ENCODE data around the gene PDE4B.
"Not testable (repeated sequence)": the region's sequence is repeated elsewhere in the genome, so short reads cannot be mapped to it uniquely, and the experiment has no call there.

PDE4B gene

GRCh38 chr1:66403007-66403731 is 610.5 kb downstream of the PDE4B start:
- no peak overlapping the region for H4K8ac ChIP-seq (ENCODE audit: low read depth, low read length)
- H2BK15ac ChIP-seq (replicated peaks; ENCODE audit: low read depth): no peak overlapping the region
- H3K9ac ChIP-seq (ENCODE audit: low read length): no peak overlapping the region
- no peaks in the 10 kb centered on the region for H3K27me3 ChIP-seq (ENCODE audit: insufficient read depth, low read length, poor library complexity)
- no peak overlapping the region for H3K4me2 ChIP-seq (ENCODE audit: low read length)
- H3K79me2 ChIP-seq (ENCODE audit: control insufficient read depth, insufficient read depth, low read length): no peaks in the 10 kb centered on the region
- no peak overlapping the region for H3K4ac ChIP-seq (ENCODE audit: low read depth, low read length)
- no peaks in the 10 kb centered on the region for H3K36me3 ChIP-seq (ENCODE audit: control insufficient read depth, insufficient read depth, low read length)
- H3K56ac ChIP-seq (ENCODE audit: low read length): no peak overlapping the region
- no peak overlapping the region for H4K5ac ChIP-seq (ENCODE audit: low read length)
- no peak overlapping the region for H3K4me3 ChIP-seq (ENCODE audit: low read length)
- no CpG with 5 or more reads among the region's 5 CpGs for WGBS (ENCODE audit: extremely low coverage, insufficient coverage, low lambda C conversion rate)
- no peaks in the 10 kb centered on the region for H3K79me1 ChIP-seq (ENCODE audit: low read length)
- no peak overlapping the region for H2BK5ac ChIP-seq (ENCODE audit: low read length)
- H3K4me1 ChIP-seq (ENCODE audit: control insufficient read depth, low read depth, low read length): no peaks in the 10 kb centered on the region
- H3K27ac ChIP-seq (ENCODE audit: low read depth, low read length): no peak overlapping the region
- no peak overlapping the region for H2BK120ac ChIP-seq (ENCODE audit: low read depth, low read length)
- no peak overlapping the region for H2AK5ac ChIP-seq (ENCODE audit: low read length)
- peak; percentile 13 for DNase-seq
- H3K18ac ChIP-seq (ENCODE audit: low read length): no peak overlapping the region
- H3K23ac ChIP-seq (ENCODE audit: low read length): no peak overlapping the region

- no peak overlapping the region for H3K9ac ChIP-seq (ENCODE audit: low read length)
- H3K4me2 ChIP-seq (ENCODE audit: low read length): no peak overlapping the region
- H3K27me3 ChIP-seq (ENCODE audit: insufficient read depth, low read length, poor library complexity): no peaks in the 10 kb centered on the region
- no peaks in the 10 kb centered on the region for H3K36me3 ChIP-seq (ENCODE audit: control insufficient read depth, insufficient read depth, low read length)
- no peak overlapping the region for H4K5ac ChIP-seq (ENCODE audit: low read length)
- no peak overlapping the region for H3K18ac ChIP-seq (ENCODE audit: low read length)
- H3K4ac ChIP-seq (ENCODE audit: low read depth, low read length): no peak overlapping the region
- WGBS (ENCODE audit: extremely low coverage, insufficient coverage, low lambda C conversion rate): no CpG with 5 or more reads among the region's 4 CpGs
- H3K27ac ChIP-seq (ENCODE audit: low read depth, low read length): no peak overlapping the region
- no peak overlapping the region for H3K4me3 ChIP-seq (ENCODE audit: low read length)
- H4K8ac ChIP-seq (ENCODE audit: low read depth, low read length): no peak overlapping the region
- no peaks in the 10 kb centered on the region for H3K79me2 ChIP-seq (ENCODE audit: control insufficient read depth, insufficient read depth, low read length)
- no peaks in the 10 kb centered on the region for H3K4me1 ChIP-seq (ENCODE audit: control insufficient read depth, low read depth, low read length)
- no peak overlapping the region for H3K56ac ChIP-seq (ENCODE audit: low read length)
- H3K79me1 ChIP-seq (ENCODE audit: low read length): no peaks in the 10 kb centered on the region
- H2BK5ac ChIP-seq (ENCODE audit: low read length): no peak overlapping the region
- no peak for DNase-seq
- no peak overlapping the region for H2AK5ac ChIP-seq (ENCODE audit: low read length)
- H2BK15ac ChIP-seq (replicated peaks; ENCODE audit: low read depth): no peak overlapping the region
- H3K23ac ChIP-seq (ENCODE audit: low read length): no peak overlapping the region
- no peak overlapping the region for H2BK120ac ChIP-seq (ENCODE audit: low read depth, low read length)
Observed at GRCh38 chr1:66405061-66405460, 612.4 kb downstream of the PDE4B start.

- H3K27ac ChIP-seq (ENCODE audit: low read depth, low read length); H3K4me1 ChIP-seq (ENCODE audit: control insufficient read depth, low read depth, low read length); H3K4me3 ChIP-seq (ENCODE audit: low read length); H2AK5ac ChIP-seq (ENCODE audit: low read length); H2BK120ac ChIP-seq (ENCODE audit: low read depth, low read length); H3K79me2 ChIP-seq (ENCODE audit: control insufficient read depth, insufficient read depth, low read length); H2BK15ac ChIP-seq (replicated peaks; ENCODE audit: low read depth); H3K4ac ChIP-seq (ENCODE audit: low read depth, low read length); H3K4me2 ChIP-seq (ENCODE audit: low read length); H3K18ac ChIP-seq (ENCODE audit: low read length); H3K23ac ChIP-seq (ENCODE audit: low read length); H3K9ac ChIP-seq (ENCODE audit: low read length); DNase-seq; H4K5ac ChIP-seq (ENCODE audit: low read length); H3K56ac ChIP-seq (ENCODE audit: low read length); H3K27me3 ChIP-seq (ENCODE audit: insufficient read depth, low read length, poor library complexity); H4K8ac ChIP-seq (ENCODE audit: low read depth, low read length); H2BK5ac ChIP-seq (ENCODE audit: low read length); H3K36me3 ChIP-seq (ENCODE audit: control insufficient read depth, insufficient read depth, low read length); H3K79me1 ChIP-seq (ENCODE audit: low read length): not testable (repeated sequence)
- WGBS (ENCODE audit: extremely low coverage, insufficient coverage, low lambda C conversion rate): no CpG with 5 or more reads among the region's 1 CpG
Observed at GRCh38 chr1:66411449-66411848, 618.8 kb downstream of the PDE4B start.

GRCh38 chr1:66412704-66413103 is 620.0 kb downstream of the PDE4B start:
- no peak overlapping the region for H4K5ac ChIP-seq (ENCODE audit: low read length)
- no peak overlapping the region for H2BK15ac ChIP-seq (replicated peaks; ENCODE audit: low read depth)
- no peaks in the 10 kb centered on the region for H3K79me1 ChIP-seq (ENCODE audit: low read length)
- no peak overlapping the region for H3K27ac ChIP-seq (ENCODE audit: low read depth, low read length)
- no peak overlapping the region for H3K4ac ChIP-seq (ENCODE audit: low read depth, low read length)
- no peak overlapping the region for H2BK5ac ChIP-seq (ENCODE audit: low read length)
- H3K56ac ChIP-seq (ENCODE audit: low read length): no peak overlapping the region
- H3K27me3 ChIP-seq (ENCODE audit: insufficient read depth, low read length, poor library complexity): no peaks in the 10 kb centered on the region
- H4K8ac ChIP-seq (ENCODE audit: low read depth, low read length): no peak overlapping the region
- no peak overlapping the region for H3K4me2 ChIP-seq (ENCODE audit: low read length)
- no peak overlapping the region for H3K18ac ChIP-seq (ENCODE audit: low read length)
- no peaks in the 10 kb centered on the region for H3K79me2 ChIP-seq (ENCODE audit: control insufficient read depth, insufficient read depth, low read length)
- no peak overlapping the region for H3K23ac ChIP-seq (ENCODE audit: low read length)
- DNase-seq: no peak
- no peak overlapping the region for H3K4me3 ChIP-seq (ENCODE audit: low read length)
- no peak overlapping the region for H2BK120ac ChIP-seq (ENCODE audit: low read depth, low read length)
- H3K9ac ChIP-seq (ENCODE audit: low read length): no peak overlapping the region
- no peak overlapping the region for H2AK5ac ChIP-seq (ENCODE audit: low read length)
- no peaks in the 10 kb centered on the region for H3K4me1 ChIP-seq (ENCODE audit: control insufficient read depth, low read depth, low read length)
- H3K36me3 ChIP-seq (ENCODE audit: control insufficient read depth, insufficient read depth, low read length): no peaks in the 10 kb centered on the region

- no peak overlapping the region for H4K5ac ChIP-seq (ENCODE audit: low read length)
- H3K23ac ChIP-seq (ENCODE audit: low read length): no peak overlapping the region
- H3K18ac ChIP-seq (ENCODE audit: low read length): no peak overlapping the region
- no peaks in the 10 kb centered on the region for H3K79me1 ChIP-seq (ENCODE audit: low read length)
- H3K27ac ChIP-seq (ENCODE audit: low read depth, low read length): no peak overlapping the region
- no peak overlapping the region for H2BK15ac ChIP-seq (replicated peaks; ENCODE audit: low read depth)
- H3K4me2 ChIP-seq (ENCODE audit: low read length): no peak overlapping the region
- H3K79me2 ChIP-seq (ENCODE audit: control insufficient read depth, insufficient read depth, low read length): no peaks in the 10 kb centered on the region
- no peak overlapping the region for H3K4me3 ChIP-seq (ENCODE audit: low read length)
- DNase-seq: no peak
- H2BK120ac ChIP-seq (ENCODE audit: low read depth, low read length): no peak overlapping the region
- H3K4ac ChIP-seq (ENCODE audit: low read depth, low read length): no peak overlapping the region
- no peaks in the 10 kb centered on the region for H3K27me3 ChIP-seq (ENCODE audit: insufficient read depth, low read length, poor library complexity)
- H4K8ac ChIP-seq (ENCODE audit: low read depth, low read length): no peak overlapping the region
- H3K9ac ChIP-seq (ENCODE audit: low read length): no peak overlapping the region
- no peak overlapping the region for H2AK5ac ChIP-seq (ENCODE audit: low read length)
- WGBS (ENCODE audit: extremely low coverage, insufficient coverage, low lambda C conversion rate): no CpG with 5 or more reads among the region's 2 CpGs
- H3K4me1 ChIP-seq (ENCODE audit: control insufficient read depth, low read depth, low read length): no peaks in the 10 kb centered on the region
- no peak overlapping the region for H3K56ac ChIP-seq (ENCODE audit: low read length)
- H2BK5ac ChIP-seq (ENCODE audit: low read length): no peak overlapping the region
- H3K36me3 ChIP-seq (ENCODE audit: control insufficient read depth, insufficient read depth, low read length): no peaks in the 10 kb centered on the region
Observed at GRCh38 chr1:66413136-66413837, 620.6 kb downstream of the PDE4B start.

GRCh38 chr1:66413838-66414175 is 621.1 kb downstream of the PDE4B start:
- no peak overlapping the region for H3K27ac ChIP-seq (ENCODE audit: low read depth, low read length)
- no peak overlapping the region for H2BK120ac ChIP-seq (ENCODE audit: low read depth, low read length)
- H4K8ac ChIP-seq (ENCODE audit: low read depth, low read length): no peak overlapping the region
- no peaks in the 10 kb centered on the region for H3K27me3 ChIP-seq (ENCODE audit: insufficient read depth, low read length, poor library complexity)
- H3K79me1 ChIP-seq (ENCODE audit: low read length): no peaks in the 10 kb centered on the region
- H2BK5ac ChIP-seq (ENCODE audit: low read length): no peak overlapping the region
- H3K18ac ChIP-seq (ENCODE audit: low read length): no peak overlapping the region
- no peak overlapping the region for H4K5ac ChIP-seq (ENCODE audit: low read length)
- H3K4me3 ChIP-seq (ENCODE audit: low read length): no peak overlapping the region
- H3K36me3 ChIP-seq (ENCODE audit: control insufficient read depth, insufficient read depth, low read length): no peaks in the 10 kb centered on the region
- no peak overlapping the region for H2BK15ac ChIP-seq (replicated peaks; ENCODE audit: low read depth)
- H3K9ac ChIP-seq (ENCODE audit: low read length): no peak overlapping the region
- no peak for DNase-seq
- no peak overlapping the region for H3K23ac ChIP-seq (ENCODE audit: low read length)
- no peak overlapping the region for H3K4ac ChIP-seq (ENCODE audit: low read depth, low read length)
- no CpG with 5 or more reads among the region's 3 CpGs for WGBS (ENCODE audit: extremely low coverage, insufficient coverage, low lambda C conversion rate)
- H3K4me2 ChIP-seq (ENCODE audit: low read length): no peak overlapping the region
- no peak overlapping the region for H3K56ac ChIP-seq (ENCODE audit: low read length)
- H2AK5ac ChIP-seq (ENCODE audit: low read length): no peak overlapping the region
- no peaks in the 10 kb centered on the region for H3K79me2 ChIP-seq (ENCODE audit: control insufficient read depth, insufficient read depth, low read length)
- H3K4me1 ChIP-seq (ENCODE audit: control insufficient read depth, low read depth, low read length): no peaks in the 10 kb centered on the region

Data from mesendoderm (in vitro differentiated cells).